DND-41 (cell line): ENCODE results near the gene TAS1R3.

ENCODE experiments used
- ATAC-seq: fragments of 200-7000 bp; cut with Tn5 transposase; 3 replicates; pipeline ENCODE4 v1.9.1; 2021; ENCODE audit warnings: low read depth; ENCODE audit not compliant: insufficient read depth
- DNase-seq: peaks from one replicate; pipeline ENCODE4 v3.0.0-alpha.2; 2020
- H2AFZ ChIP-seq: 2 replicates; pipeline ENCODE4 v1.6.0; 2012; ENCODE audit warnings: low read depth, low read length
- H3K27ac ChIP-seq: 2 replicates; pipeline ENCODE4 v1.5.1; 2012; ENCODE audit warnings: low read length, inconsistent platforms
- H3K27me3 ChIP-seq: fragments of 200-600 bp; sonication (generic); 2 replicates; pipeline ENCODE4 v1.6.0; 2012; ENCODE audit warnings: low read length, mild to moderate bottlenecking, inconsistent platforms; ENCODE audit not compliant: insufficient read depth, poor library complexity
- H3K36me3 ChIP-seq: 2 replicates; pipeline ENCODE4 v1.5.1; 2012; ENCODE audit warnings: low read length, inconsistent platforms; ENCODE audit not compliant: insufficient read depth
- H3K4me1 ChIP-seq: 2 replicates; pipeline ENCODE4 v1.5.1; 2012; ENCODE audit warnings: mild to moderate bottlenecking, low read length; ENCODE audit not compliant: insufficient read depth
- H3K4me2 ChIP-seq: 2 replicates; pipeline ENCODE4 v1.6.0; 2012; ENCODE audit warnings: mild to moderate bottlenecking, moderate library complexity, low read length, inconsistent platforms; ENCODE audit not compliant: insufficient read depth
- H3K4me3 ChIP-seq, 2 experiments: fragments of 200-600 bp in 1 of 2; shearing (Covaris generic) in 1 of 2; 2 replicates each; pipeline ENCODE4 v1.5.1; 2012 to 2016; ENCODE audit warnings: inconsistent platforms in 2 of 2, low read length in 2 of 2, mild to moderate bottlenecking in 2 of 2, low read depth in 1 of 2, moderate library complexity in 1 of 2
- H3K79me2 ChIP-seq: 2 replicates; pipeline ENCODE4 v1.6.0; 2012; ENCODE audit warnings: low read length, inconsistent platforms; ENCODE audit not compliant: insufficient read depth
- H3K9ac ChIP-seq: 2 replicates; pipeline ENCODE4 v1.6.0; 2012; ENCODE audit warnings: low read depth, mild to moderate bottlenecking, inconsistent platforms, low read length, moderate library complexity
- H3K9me3 ChIP-seq: 2 replicates; pipeline ENCODE4 v1.5.1; 2012; ENCODE audit warnings: low read length, moderate library complexity, mild to moderate bottlenecking, inconsistent platforms; ENCODE audit not compliant: insufficient read depth, severe bottlenecking
- H4K20me1 ChIP-seq: 2 replicates; pipeline ENCODE4 v1.6.0; 2012; ENCODE audit warnings: low read length; ENCODE audit not compliant: insufficient read depth
- EZH2 ChIP-seq: IDR thresholded peaks from 3 replicates; pipeline ENCODE4 v1.6.1; 2012; ENCODE audit warnings: borderline replicate concordance, low read depth, mild to moderate bottlenecking, moderate library complexity, low read length, inconsistent platforms; ENCODE audit not compliant: severe bottlenecking
- TF ChIP-seq, protein P1 (sequence below): IDR thresholded peaks from 2 replicates; pipeline ENCODE4 v1.5.1; 2012; ENCODE audit warnings: borderline replicate concordance, low read length, moderate library complexity, mild to moderate bottlenecking; ENCODE audit not compliant: poor library complexity, severe bottlenecking; ENCODE audit errors: extremely low read depth

TAS1R3 gene

DNA sequence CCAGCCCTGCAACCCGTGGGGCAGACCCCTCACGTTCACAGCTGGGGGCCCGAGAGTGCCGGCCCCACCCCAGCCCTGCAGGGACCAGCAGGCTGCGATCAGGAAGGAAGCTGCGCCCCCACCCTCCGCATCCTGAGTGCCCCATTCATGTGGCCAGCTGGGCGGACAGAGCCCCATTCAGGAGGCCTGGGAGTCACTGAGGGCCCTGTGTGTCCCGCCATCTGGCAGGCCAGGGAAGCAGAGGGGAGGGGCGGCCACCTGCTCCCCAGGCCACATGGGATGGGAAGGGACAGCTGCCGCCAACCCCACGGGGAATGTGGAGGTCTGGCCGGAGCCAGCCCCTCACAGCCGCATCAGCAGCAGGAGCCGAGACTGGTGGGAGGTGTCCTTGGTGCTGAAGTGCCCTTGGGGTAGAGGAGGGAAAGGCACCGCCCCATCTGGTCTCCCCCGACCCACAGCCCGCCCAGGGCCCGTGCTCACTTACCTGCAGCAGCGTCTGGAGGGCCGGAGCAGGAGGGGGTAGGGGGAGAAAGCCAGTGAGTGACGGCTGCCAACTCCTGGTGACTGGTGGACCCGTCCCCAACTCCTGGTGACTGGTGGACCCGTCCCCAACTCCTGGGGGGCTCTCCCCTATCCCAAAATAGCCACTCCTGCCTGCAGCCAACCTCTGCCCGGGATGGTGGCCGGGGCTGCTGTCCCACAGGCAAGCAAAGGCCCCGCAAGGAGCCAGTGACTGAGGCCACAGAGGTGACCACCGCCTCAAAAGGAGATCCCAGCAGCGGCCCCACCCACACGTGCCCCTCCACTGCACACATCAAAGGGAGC, 32.0 kb upstream of the TAS1R3 start:
- ATAC-seq (peak; percentile 77), DNase-seq (peak; percentile 65)
- Histone ChIP-seq H3K27me3 (no peaks in the 10 kb centered on the region), H3K9ac (no peak overlapping the region), H3K4me1 (no peaks in the 10 kb centered on the region), H3K36me3 (peaks cover 16% of the 10 kb centered on the region; the same call in 1 of the 2 replicates), H3K79me2 (peaks cover 6% of the 10 kb centered on the region; the same call in 1 of the 2 replicates), H3K27ac (no peak overlapping the region), H4K20me1 (peaks cover 49% of the 10 kb centered on the region), H3K4me3 (no peak overlapping the region), H3K4me2 (no peak overlapping the region), H2AFZ (no peak overlapping the region), H3K9me3 (no peaks in the 10 kb centered on the region)
- TF ChIP-seq, protein P1, sequence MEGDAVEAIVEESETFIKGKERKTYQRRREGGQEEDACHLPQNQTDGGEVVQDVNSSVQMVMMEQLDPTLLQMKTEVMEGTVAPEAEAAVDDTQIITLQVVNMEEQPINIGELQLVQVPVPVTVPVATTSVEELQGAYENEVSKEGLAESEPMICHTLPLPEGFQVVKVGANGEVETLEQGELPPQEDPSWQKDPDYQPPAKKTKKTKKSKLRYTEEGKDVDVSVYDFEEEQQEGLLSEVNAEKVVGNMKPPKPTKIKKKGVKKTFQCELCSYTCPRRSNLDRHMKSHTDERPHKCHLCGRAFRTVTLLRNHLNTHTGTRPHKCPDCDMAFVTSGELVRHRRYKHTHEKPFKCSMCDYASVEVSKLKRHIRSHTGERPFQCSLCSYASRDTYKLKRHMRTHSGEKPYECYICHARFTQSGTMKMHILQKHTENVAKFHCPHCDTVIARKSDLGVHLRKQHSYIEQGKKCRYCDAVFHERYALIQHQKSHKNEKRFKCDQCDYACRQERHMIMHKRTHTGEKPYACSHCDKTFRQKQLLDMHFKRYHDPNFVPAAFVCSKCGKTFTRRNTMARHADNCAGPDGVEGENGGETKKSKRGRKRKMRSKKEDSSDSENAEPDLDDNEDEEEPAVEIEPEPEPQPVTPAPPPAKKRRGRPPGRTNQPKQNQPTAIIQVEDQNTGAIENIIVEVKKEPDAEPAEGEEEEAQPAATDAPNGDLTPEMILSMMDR = no peak
- no peak for TF ChIP-seq EZH2

- no peaks in the 10 kb centered on the region for H3K9me3 ChIP-seq
- H3K27me3 ChIP-seq = no peaks in the 10 kb centered on the region
- H3K4me2 ChIP-seq = no peak overlapping the region
- H2AFZ ChIP-seq = no peak overlapping the region
- peaks cover 55% of the 10 kb centered on the region for H4K20me1 ChIP-seq
- 0 out of 2 replicates have a peak, but pooled peaks cover 1% of the 10 kb centered on the region for H3K4me1 ChIP-seq
- peak; percentile 56; the same call in 2 of the 3 replicates for ATAC-seq
- DNase-seq = no peak
- TF ChIP-seq EZH2 = no peak
- TF ChIP-seq, protein P1 = peak; percentile 52
- H3K79me2 ChIP-seq = peaks cover 11% of the 10 kb centered on the region
- peaks cover 16% of the 10 kb centered on the region; the same call in 1 of the 2 replicates for H3K36me3 ChIP-seq
- no peak overlapping the region for H3K9ac ChIP-seq
- H3K27ac ChIP-seq = no peak overlapping the region
- H3K4me3 ChIP-seq = no peak overlapping the region
These were observed 31.3 kb upstream of the TAS1R3 start for GRCh38 chr1:1299686-1300351.

DNA sequence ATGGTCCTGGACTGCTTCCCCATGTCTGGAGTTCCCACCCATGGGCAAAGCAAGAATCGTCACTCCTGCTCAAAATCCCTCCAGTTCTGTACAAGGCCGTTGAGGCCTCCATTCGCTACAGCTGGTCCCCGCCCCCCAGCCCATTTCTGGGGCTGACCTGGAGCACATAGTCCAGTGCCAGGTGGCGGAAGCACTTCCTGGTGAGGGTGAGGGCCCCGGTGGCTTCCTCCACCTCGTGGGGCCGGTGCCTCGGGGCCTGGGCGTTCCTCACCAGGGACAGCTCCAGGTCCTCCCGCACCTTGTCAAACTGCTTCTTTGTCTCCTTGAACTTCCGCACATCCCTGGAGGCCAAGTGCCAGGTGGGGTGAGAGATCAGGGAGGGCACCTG, 30.7 kb upstream of the TAS1R3 start:
- no peak overlapping the region for H3K4me3 ChIP-seq
- H3K9me3 ChIP-seq = no peaks in the 10 kb centered on the region
- no peaks in the 10 kb centered on the region for H3K27me3 ChIP-seq
- peaks cover 17% of the 10 kb centered on the region for H3K79me2 ChIP-seq
- H3K9ac ChIP-seq = no peak overlapping the region
- H2AFZ ChIP-seq = no peak overlapping the region
- ATAC-seq (no peak), DNase-seq (no peak)
- H3K36me3 ChIP-seq = peaks cover 13% of the 10 kb centered on the region; the same call in 1 of the 2 replicates
- TF ChIP-seq EZH2 = no peak
- TF ChIP-seq, protein P1 = no peak
- peaks cover 6% of the 10 kb centered on the region for H3K4me1 ChIP-seq
- H4K20me1 ChIP-seq = peaks cover 60% of the 10 kb centered on the region
- no peak overlapping the region for H3K4me2 ChIP-seq
- no peak overlapping the region for H3K27ac ChIP-seq
